Smooth muscle cell (in vitro differentiated cells): ENCODE results near the gene WDFY2. TPM values are rescaled to one million over a fixed set of nuclear protein-coding genes. Genes with fewer than 3 reads are reported as not detected.

Experiments used
- DNase-seq: peaks from one replicate; lab custom pipeline; 2025; ENCODE audit not compliant: unreplicated experiment; lab: John Stamatoyannopoulos, UW
- H2AFZ ChIP-seq: fragments of 200-600 bp; sonication (generic); 2 replicates; pipeline ENCODE4 v1.6.0; 2016; ENCODE audit warnings: antibody characterized with exemption, low read depth, mild to moderate bottlenecking
- H3F3A ChIP-seq: fragments of 200-600 bp; sonication (generic); 2 replicates; pipeline ENCODE4 v1.6.0; 2017; ENCODE audit warnings: antibody characterized with exemption, low read depth
- H3K27ac ChIP-seq: fragments of 200-600 bp; sonication (generic); 2 replicates; pipeline ENCODE4 v1.5.1; 2016; ENCODE audit warnings: low read depth, mild to moderate bottlenecking
- H3K27me3 ChIP-seq: fragments of 200-600 bp; sonication (generic); 2 replicates; pipeline ENCODE4 v1.6.1; 2016; ENCODE audit warnings: low read depth, mild to moderate bottlenecking
- H3K36me3 ChIP-seq: fragments of 200-600 bp; sonication (generic); 2 replicates; pipeline ENCODE4 v1.5.1; 2016; ENCODE audit warnings: low read depth
- H3K4me1 ChIP-seq: fragments of 200-600 bp; sonication (generic); 2 replicates; pipeline ENCODE4 v1.5.1; 2016; ENCODE audit warnings: low read depth
- H3K4me2 ChIP-seq: fragments of 200-600 bp; sonication (generic); 2 replicates; pipeline ENCODE4 v1.6.0; 2016; ENCODE audit warnings: mild to moderate bottlenecking
- H3K4me3 ChIP-seq: fragments of 200-600 bp; sonication (generic); 2 replicates; pipeline ENCODE4 v1.5.1; 2016; ENCODE audit warnings: mild to moderate bottlenecking
- H3K79me2 ChIP-seq: fragments of 200-600 bp; sonication (generic); 2 replicates; pipeline ENCODE4 v1.6.0; 2016; ENCODE audit warnings: low read depth, mild to moderate bottlenecking
- H3K9ac ChIP-seq: fragments of 200-600 bp; sonication (generic); 2 replicates; pipeline ENCODE4 v1.6.0; 2016; ENCODE audit warnings: low read depth
- H3K9me3 ChIP-seq: fragments of 200-600 bp; sonication (generic); replicated peaks from 2 replicates; pipeline ENCODE4 v1.5.1; 2016; ENCODE audit warnings: low read depth
- H4K20me1 ChIP-seq: fragments of 200-600 bp; sonication (generic); 2 replicates; pipeline ENCODE4 v1.6.0; 2016; ENCODE audit warnings: low read depth
- WGBS: methylation state at CpG from one replicate; pipeline ENCODE4 v1.1.7; 2016; ENCODE audit warnings: low lambda C conversion rate; 5-methylcytosine and 5-hydroxymethylcytosine counted together
- polyA plus RNA-seq: library from polyadenylated mRNA; unstranded; fragments of >200 nt; fragmentation: Nextera tagmentation; extraction: Ambion mirVana; gene quantifications from 2 replicates; pipeline ENCODE4 v1.2.1, GENCODE V29; 2016
- total RNA-seq: library from RNA; depleted of rRNA; stranded (reverse); fragments of >200 nt; gene quantifications from 2 replicates; pipeline ENCODE4 v1.2.3, GENCODE V29; 2014
- TF ChIP-seq, protein P1 (sequence below): fragments of 200-600 bp; sonication (generic); IDR thresholded peaks from 2 replicates; pipeline ENCODE4 v1.5.1; 2017; ENCODE audit warnings: borderline replicate concordance, mild to moderate bottlenecking, antibody characterized with exemption; ENCODE audit not compliant: insufficient read depth, poor library complexity, severe bottlenecking

The WDFY2 gene
- total and polyA plus RNA-seq, 2 experiments from 2014 or later, result 6.6 to 13.7 TPM

DNA sequence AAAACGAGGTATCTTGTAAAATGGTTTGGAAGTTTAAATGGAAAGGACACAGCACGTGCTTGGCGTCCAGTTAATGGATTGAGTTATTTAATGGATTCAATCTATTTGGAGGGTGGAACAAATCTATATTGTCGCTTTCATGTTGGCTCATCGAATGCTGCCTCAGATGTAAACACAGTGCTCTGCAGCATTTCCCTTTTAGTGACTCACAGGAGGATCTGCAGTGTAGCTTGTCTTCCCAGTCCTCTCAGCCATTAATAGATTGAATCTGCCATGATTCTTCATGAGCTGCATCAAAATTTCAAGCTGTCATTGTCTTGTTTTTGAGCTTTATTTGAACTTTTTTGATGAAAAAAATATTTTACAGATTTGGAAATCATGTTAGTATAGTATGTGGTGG is 175.0 kb downstream of the WDFY2 start:
- Histone ChIP-seq H3K9ac (no peak overlapping the region), H3K9me3 (no peaks in the 10 kb centered on the region), H3K27me3 (no peaks in the 10 kb centered on the region), H3K4me1 (no peaks in the 10 kb centered on the region), H3K79me2 (no peaks in the 10 kb centered on the region), H3F3A (no peaks in the 10 kb centered on the region), H2AFZ (no peak overlapping the region), H3K4me2 (peak overlapping the region; percentile 73), H3K27ac (peak overlapping the region; percentile 61), H3K36me3 (no peaks in the 10 kb centered on the region), H4K20me1 (no peaks in the 10 kb centered on the region), H3K4me3 (no peak overlapping the region)
- 36% methylated on average over 5 of the region's 5 CpGs for WGBS
- TF ChIP-seq, protein P1, sequence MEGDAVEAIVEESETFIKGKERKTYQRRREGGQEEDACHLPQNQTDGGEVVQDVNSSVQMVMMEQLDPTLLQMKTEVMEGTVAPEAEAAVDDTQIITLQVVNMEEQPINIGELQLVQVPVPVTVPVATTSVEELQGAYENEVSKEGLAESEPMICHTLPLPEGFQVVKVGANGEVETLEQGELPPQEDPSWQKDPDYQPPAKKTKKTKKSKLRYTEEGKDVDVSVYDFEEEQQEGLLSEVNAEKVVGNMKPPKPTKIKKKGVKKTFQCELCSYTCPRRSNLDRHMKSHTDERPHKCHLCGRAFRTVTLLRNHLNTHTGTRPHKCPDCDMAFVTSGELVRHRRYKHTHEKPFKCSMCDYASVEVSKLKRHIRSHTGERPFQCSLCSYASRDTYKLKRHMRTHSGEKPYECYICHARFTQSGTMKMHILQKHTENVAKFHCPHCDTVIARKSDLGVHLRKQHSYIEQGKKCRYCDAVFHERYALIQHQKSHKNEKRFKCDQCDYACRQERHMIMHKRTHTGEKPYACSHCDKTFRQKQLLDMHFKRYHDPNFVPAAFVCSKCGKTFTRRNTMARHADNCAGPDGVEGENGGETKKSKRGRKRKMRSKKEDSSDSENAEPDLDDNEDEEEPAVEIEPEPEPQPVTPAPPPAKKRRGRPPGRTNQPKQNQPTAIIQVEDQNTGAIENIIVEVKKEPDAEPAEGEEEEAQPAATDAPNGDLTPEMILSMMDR, result no peak
- DNase-seq, result no peak

DNA sequence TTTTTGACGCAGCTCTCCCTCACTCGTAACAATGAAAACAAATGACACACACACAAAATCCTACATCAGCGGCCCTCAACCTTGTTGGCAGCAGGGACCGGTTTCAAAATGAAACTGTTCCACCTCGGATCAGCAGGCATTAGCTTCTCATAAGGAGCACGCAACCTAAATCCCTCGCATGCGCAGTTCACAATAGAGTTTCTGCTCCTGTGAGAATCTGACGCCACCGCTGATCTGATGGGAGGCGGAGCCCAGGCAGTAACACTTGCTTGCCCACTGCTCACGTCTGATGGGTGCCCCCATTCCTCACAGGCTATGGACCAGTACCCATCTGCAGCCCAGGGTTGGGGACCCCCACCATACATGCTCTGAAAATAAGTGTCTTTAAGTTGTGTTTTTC is 176.3 kb downstream of the WDFY2 start:
- H3K9ac ChIP-seq, result no peak overlapping the region
- no peaks in the 10 kb centered on the region for H3K36me3 ChIP-seq
- peaks cover 7% of the 10 kb centered on the region for H3F3A ChIP-seq
- H2AFZ ChIP-seq, result no peak overlapping the region
- H4K20me1 ChIP-seq, result no peaks in the 10 kb centered on the region
- H3K4me2 ChIP-seq, result no peak overlapping the region
- H3K27me3 ChIP-seq, result no peaks in the 10 kb centered on the region
- DNase-seq, result no peak
- no peaks in the 10 kb centered on the region for H3K79me2 ChIP-seq
- no peak overlapping the region for H3K27ac ChIP-seq
- H3K4me1 ChIP-seq, result peaks cover 4% of the 10 kb centered on the region
- TF ChIP-seq, protein P1, result no peak
- WGBS, result 95% methylated on average over 12 of the region's 12 CpGs
- H3K9me3 ChIP-seq, result no peaks in the 10 kb centered on the region
- H3K4me3 ChIP-seq, result no peak overlapping the region

DNA sequence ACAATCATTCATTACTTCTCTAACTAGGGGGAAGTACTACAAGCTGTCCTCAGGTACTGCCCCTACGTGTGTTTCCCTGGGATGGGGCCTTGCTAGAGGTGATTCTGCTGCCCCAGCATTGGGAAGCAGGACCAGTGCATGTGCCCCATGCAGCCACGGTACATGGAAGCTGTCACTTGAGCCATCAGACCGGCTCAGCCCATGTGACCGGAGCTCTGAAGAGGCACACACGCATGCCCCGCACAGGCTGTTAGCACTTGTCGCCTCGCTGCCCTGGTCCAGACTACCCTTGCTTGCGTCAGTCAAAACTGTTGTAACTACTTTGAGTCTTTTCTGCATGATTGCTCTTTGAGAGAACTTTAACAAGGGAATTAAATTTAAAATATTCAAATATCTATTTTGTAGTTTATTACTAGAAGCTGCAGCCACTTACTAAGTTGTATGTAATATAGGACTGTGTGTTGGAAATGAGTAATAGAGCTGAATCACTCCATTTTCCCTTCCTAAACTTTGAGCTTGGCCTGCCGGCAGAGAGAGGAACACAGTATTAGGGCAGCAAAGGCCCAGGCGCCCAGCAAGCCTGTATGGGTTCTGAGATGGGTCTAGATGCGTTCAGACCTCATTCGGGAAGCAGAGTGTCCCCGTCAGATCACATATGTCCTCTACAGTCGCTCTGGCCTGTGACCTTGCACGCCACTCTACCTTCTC is 177.5 kb downstream of the WDFY2 start:
- peaks cover 4% of the 10 kb centered on the region for H3K4me1 ChIP-seq
- H3K9ac ChIP-seq, result no peak overlapping the region
- no peaks in the 10 kb centered on the region for H3K9me3 ChIP-seq
- no peak overlapping the region for H3K27ac ChIP-seq
- TF ChIP-seq, protein P1, result no peak
- no peak overlapping the region for H3K4me2 ChIP-seq
- no peak overlapping the region for H3K4me3 ChIP-seq
- DNase-seq, result no peak
- no peaks in the 10 kb centered on the region for H3K36me3 ChIP-seq
- H3K79me2 ChIP-seq, result no peaks in the 10 kb centered on the region
- WGBS, result 95% methylated on average over 16 of the region's 16 CpGs
- H3F3A ChIP-seq, result peaks cover 14% of the 10 kb centered on the region
- no peaks in the 10 kb centered on the region for H3K27me3 ChIP-seq
- H4K20me1 ChIP-seq, result no peaks in the 10 kb centered on the region
- H2AFZ ChIP-seq, result no peak overlapping the region

DNA sequence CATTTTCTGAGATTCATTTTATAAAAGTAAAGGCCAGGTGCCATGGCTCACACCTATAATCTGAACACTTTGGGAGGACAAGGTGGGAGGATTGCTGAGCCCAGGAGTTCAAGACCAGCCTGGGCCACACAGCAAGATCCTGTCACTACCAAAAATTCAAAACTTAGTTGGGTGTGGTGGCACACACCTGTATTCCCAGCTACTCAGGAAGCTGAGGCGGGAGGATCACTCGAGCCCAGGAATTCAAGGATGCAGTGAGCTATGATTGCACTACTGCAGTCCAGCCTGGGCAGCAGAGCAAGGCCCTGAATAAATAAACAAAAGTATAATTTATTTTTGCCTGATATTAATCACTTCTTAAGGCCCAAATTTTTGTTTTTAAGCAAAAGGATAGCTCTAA is 179.2 kb downstream of the WDFY2 start:
- Histone ChIP-seq H3K36me3 (no peaks in the 10 kb centered on the region), H3K27ac (no peak overlapping the region), H2AFZ (no peak overlapping the region), H3F3A (peaks cover 14% of the 10 kb centered on the region), H4K20me1 (no peaks in the 10 kb centered on the region), H3K9ac (no peak overlapping the region), H3K79me2 (no peaks in the 10 kb centered on the region), H3K9me3 (no peaks in the 10 kb centered on the region), H3K4me1 (peaks cover 4% of the 10 kb centered on the region), H3K4me3 (no peak overlapping the region), H3K27me3 (no peaks in the 10 kb centered on the region), H3K4me2 (no peak overlapping the region)
- 98% methylated on average over 2 of the region's 2 CpGs for WGBS
- no peak for DNase-seq
- TF ChIP-seq, protein P1, result no peak
